ENCODE results near the gene MIEN1.
"Not testable (repeated sequence)": the region's sequence is repeated elsewhere in the genome, so short reads cannot be mapped to it uniquely, and the experiment has no call there.

MIEN1 gene

DNA sequence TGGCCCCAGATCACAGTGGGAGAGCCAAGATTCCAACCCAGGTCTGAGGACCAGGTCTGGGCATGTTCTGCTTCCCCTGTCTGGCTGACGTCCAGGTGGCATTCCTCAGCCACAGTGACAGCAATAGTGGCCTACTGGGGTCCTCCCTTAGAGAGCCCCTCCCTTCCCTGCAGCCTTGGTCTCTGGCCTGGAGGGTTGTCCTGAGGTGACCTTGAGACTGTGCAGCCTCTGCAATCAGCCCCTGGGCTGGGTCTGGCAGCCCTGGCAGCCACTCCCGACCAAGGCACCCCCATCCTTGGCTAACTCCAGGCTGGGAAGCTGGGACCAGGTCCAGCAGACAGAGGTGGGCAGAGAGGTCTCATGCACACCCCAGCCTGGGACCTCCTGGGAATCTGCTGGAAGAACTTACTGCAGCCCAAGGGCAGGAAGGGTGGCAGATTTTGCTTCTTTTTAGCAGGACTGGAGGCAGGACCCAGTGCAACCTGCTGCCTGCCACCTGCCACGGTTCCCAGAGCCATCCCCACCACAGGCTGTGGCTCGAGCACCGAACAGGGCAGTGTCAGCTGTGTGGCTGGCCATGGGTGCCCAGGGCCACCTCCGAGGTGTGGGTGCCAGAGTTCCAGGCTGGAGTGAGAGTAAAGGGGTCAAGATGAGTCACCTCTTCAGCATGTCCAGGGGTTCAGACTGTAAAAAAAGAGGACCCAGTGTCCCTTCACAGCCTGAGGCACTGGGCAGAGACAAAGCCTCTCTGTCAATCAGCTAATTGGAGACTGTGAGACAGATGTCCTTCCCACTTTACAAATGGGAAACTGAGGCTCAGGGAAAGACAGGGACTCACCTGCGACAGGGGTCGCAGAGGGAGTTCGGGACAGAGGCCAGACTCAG, 20.0 kb upstream of the MIEN1 start:
- TF ChIP-seq, protein P1, sequence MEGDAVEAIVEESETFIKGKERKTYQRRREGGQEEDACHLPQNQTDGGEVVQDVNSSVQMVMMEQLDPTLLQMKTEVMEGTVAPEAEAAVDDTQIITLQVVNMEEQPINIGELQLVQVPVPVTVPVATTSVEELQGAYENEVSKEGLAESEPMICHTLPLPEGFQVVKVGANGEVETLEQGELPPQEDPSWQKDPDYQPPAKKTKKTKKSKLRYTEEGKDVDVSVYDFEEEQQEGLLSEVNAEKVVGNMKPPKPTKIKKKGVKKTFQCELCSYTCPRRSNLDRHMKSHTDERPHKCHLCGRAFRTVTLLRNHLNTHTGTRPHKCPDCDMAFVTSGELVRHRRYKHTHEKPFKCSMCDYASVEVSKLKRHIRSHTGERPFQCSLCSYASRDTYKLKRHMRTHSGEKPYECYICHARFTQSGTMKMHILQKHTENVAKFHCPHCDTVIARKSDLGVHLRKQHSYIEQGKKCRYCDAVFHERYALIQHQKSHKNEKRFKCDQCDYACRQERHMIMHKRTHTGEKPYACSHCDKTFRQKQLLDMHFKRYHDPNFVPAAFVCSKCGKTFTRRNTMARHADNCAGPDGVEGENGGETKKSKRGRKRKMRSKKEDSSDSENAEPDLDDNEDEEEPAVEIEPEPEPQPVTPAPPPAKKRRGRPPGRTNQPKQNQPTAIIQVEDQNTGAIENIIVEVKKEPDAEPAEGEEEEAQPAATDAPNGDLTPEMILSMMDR (IDR thresholded peaks at IDR 0.05), result no peak

DNA sequence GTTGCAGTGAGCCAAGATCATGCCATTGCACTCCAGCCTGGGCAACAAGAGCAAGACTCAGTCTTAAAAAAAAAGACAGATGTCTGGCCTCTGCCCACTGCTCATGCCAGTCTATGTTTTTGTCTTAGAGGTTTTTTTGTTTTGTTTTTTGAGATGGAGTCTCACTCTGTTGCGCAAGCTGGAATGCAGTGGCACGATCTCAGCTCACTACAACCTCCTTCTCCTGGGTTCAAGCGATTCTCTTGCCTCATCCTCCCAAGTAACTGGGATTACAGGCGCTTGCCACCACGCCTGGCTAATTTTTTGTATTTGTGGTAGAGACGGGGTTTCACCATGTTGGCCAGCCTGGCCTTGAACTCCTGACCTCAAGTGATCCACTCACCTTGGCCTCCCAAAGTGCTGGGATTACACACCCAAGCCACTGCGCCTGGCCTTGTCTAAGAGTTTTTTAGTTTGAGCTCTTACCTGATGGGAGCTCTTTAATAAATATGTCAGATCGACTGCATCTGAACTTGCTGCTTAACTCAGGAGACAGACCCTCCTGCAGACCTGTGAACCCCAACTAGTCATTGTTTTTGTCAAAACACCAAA, 18.2 kb upstream of the MIEN1 start:
- not testable (repeated sequence) for H2AFZ ChIP-seq; H3K79me2 ChIP-seq; H3K4me3 ChIP-seq (ENCODE audit: low read depth, low read length); H3K9ac ChIP-seq; H3K36me3 ChIP-seq (ENCODE audit: control insufficient read depth, insufficient read depth, low read length); H3K4me1 ChIP-seq; H3K27ac ChIP-seq; H3K4me2 ChIP-seq (ENCODE audit: low read length); H3K27me3 ChIP-seq (ENCODE audit: control insufficient read depth, insufficient read depth, low read length); H3K9me3 ChIP-seq (ENCODE audit: control insufficient read depth, low read length)

More for the DNA sequence above, 20.0 kb upstream of the MIEN1 start:
- H3K79me2 ChIP-seq, result no peaks in the 10 kb centered on the region
- no peak overlapping the region for H2AFZ ChIP-seq
- no peak overlapping the region for H3K4me3 ChIP-seq (ENCODE audit: low read depth, low read length)
- H3K4me1 ChIP-seq, result peaks cover 10% of the 10 kb centered on the region
- H3K9me3 ChIP-seq (ENCODE audit: control insufficient read depth, low read length), result no peaks in the 10 kb centered on the region
- no peak overlapping the region for H3K9ac ChIP-seq
- H3K27me3 ChIP-seq (ENCODE audit: control insufficient read depth, insufficient read depth, low read length), result no peaks in the 10 kb centered on the region
- no peaks in the 10 kb centered on the region for H3K36me3 ChIP-seq (ENCODE audit: control insufficient read depth, insufficient read depth, low read length)
- H3K4me2 ChIP-seq (ENCODE audit: low read length), result no peak overlapping the region
- no peak overlapping the region for H3K27ac ChIP-seq

DNA sequence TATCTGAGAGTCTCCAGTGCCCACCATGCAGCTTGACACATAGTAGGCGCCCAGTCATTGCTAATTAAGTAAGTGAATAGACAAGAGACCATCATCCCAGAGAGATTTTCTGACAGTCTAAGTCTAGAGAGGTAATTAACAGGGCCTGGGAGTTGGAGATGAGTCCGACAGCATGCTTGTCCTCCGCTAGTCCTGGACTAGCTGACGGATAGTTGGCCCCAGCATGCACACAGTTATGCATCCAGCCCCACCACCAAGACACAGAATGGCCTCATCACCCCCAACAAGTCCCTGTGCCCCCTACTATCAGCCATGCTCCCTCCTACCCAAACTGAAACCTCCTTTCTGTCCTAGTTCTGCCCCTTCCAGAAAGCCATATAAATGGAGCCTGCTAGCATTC, 17.4 kb upstream of the MIEN1 start:
- H3K36me3 ChIP-seq (ENCODE audit: control insufficient read depth, insufficient read depth, low read length), result no peaks in the 10 kb centered on the region
- H3K79me2 ChIP-seq, result no peaks in the 10 kb centered on the region
- no peaks in the 10 kb centered on the region for H3K9me3 ChIP-seq (ENCODE audit: control insufficient read depth, low read length)
- H3K4me1 ChIP-seq, result peaks cover 2% of the 10 kb centered on the region
- no peak overlapping the region for H3K4me2 ChIP-seq (ENCODE audit: low read length)
- no peak overlapping the region for H2AFZ ChIP-seq
- H3K4me3 ChIP-seq (ENCODE audit: low read depth, low read length), result no peak overlapping the region
- H3K27ac ChIP-seq, result no peak overlapping the region
- TF ChIP-seq, protein P1 (IDR thresholded peaks at IDR 0.05), result no peak
- H3K9ac ChIP-seq, result no peak overlapping the region
- H3K27me3 ChIP-seq (ENCODE audit: control insufficient read depth, insufficient read depth, low read length), result no peaks in the 10 kb centered on the region

DNA sequence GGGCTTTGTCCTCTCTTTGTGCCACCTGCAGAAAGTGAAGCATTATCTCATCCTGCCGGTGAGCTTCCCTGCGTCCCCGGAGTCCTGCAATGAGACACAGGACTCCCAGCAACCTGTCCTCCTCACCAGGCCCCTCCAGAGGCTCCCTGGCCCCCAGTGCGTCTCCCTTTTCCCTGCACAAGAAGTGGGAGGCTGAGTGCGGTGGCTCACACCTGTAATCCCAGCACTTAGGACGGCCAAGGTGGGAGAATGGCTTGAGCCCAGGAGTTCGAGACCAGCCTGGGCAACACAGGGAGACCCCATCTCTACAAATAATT, 15.8 kb upstream of the MIEN1 start:
- no peak overlapping the region for H2AFZ ChIP-seq
- no peaks in the 10 kb centered on the region for H3K27me3 ChIP-seq (ENCODE audit: control insufficient read depth, insufficient read depth, low read length)
- no peak overlapping the region for H3K9ac ChIP-seq
- no peaks in the 10 kb centered on the region for H3K79me2 ChIP-seq
- H3K4me2 ChIP-seq (ENCODE audit: low read length), result no peak overlapping the region
- TF ChIP-seq, protein P1 (IDR thresholded peaks at IDR 0.05), result no peak
- H3K9me3 ChIP-seq (ENCODE audit: control insufficient read depth, low read length), result no peaks in the 10 kb centered on the region
- no peaks in the 10 kb centered on the region for H3K36me3 ChIP-seq (ENCODE audit: control insufficient read depth, insufficient read depth, low read length)
- peaks cover 2% of the 10 kb centered on the region for H3K4me1 ChIP-seq
- no peak overlapping the region for H3K4me3 ChIP-seq (ENCODE audit: low read depth, low read length)
- no peak overlapping the region for H3K27ac ChIP-seq

DNA sequence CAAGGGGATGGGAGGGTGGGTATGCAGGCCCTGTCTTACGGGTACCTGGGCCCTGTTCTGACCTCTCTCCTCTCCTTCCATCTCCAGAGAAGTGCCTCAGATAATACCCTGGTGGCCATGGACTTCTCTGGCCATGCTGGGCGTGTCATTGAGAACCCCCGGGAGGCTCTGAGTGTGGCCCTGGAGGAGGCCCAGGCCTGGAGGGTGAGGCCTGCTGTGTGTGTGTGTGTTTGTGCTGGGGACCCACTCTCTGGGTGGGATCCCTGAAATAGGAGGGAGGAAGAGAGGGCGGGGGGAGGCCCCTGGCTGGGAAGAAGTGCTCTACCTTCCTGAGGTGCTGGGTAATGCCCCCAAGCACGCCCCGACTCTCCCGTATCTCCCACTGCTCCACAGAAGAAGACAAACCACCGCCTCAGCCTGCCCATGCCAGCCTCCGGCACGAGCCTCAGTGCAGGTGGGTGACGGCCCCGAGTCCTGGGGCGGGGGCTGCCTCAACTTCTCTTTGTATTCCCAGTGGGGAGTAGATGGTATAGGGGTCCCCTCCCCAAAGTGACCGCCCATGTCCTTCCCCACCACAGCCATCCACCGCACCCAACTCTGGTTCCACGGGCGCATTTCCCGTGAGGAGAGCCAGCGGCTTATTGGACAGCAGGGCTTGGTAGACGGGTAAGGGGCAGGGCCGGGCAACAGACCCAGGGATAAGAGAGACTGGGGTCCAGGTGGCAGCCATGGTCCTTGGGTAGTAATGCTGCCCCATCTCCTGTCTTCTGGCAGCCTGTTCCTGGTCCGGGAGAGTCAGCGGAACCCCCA, 15.2 kb upstream of the MIEN1 start:
- Histone ChIP-seq H3K4me3 (ENCODE audit: low read depth, low read length) (no peak overlapping the region), H3K27me3 (ENCODE audit: control insufficient read depth, insufficient read depth, low read length) (no peaks in the 10 kb centered on the region), H3K36me3 (ENCODE audit: control insufficient read depth, insufficient read depth, low read length) (no peaks in the 10 kb centered on the region), H2AFZ (no peak overlapping the region), H3K27ac (no peak overlapping the region), H3K79me2 (no peaks in the 10 kb centered on the region), H3K4me2 (ENCODE audit: low read length) (no peak overlapping the region), H3K9me3 (ENCODE audit: control insufficient read depth, low read length) (no peaks in the 10 kb centered on the region), H3K9ac (no peak overlapping the region), H3K4me1 (peaks cover 3% of the 10 kb centered on the region)
- TF ChIP-seq, protein P1 (IDR thresholded peaks at IDR 0.05), result no peak
